ENCODE results near the gene MYO1D.

MYO1D gene

DNA sequence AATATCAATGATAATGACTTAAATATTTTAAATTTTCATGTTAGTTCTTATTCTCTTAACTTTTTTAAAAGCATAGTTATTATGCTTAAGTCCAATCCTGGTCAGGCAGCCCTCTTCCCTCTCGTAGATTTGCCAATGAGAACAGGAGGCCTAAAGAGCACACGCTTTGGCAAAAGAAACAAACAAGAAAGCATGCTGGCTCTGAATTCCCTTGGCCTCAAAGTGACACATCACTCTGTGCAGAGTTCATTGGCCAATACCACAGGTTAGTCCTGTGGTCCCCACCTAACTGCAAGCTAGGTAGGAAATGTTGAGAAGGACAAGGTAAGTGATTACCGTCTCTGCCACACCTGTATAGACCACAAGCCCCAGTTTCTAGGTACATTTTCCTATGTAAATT is 61.5 kb downstream of the MYO1D start:
- no peak for DNase-seq (ENCODE audit: low spot score)

DNA sequence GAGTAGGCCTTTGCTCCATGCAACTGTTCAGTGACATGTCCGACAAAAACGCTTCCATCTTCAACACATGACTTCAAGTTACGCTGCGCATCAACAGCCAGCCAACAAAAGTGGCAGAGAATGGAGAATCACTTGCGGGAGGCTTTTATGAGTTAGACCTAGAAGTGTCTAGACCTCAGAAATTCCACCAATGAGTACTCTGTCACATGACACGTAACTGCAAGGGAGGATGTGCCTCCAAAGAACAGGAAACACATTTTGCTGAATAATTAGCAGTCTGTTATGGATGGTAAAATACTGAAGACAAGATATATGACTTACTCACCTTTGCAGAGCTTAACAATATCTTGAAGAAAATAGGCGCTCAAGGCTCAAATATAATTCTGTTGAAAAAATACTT is 62.1 kb downstream of the MYO1D start:
- no peak for DNase-seq (ENCODE audit: low spot score)

DNA sequence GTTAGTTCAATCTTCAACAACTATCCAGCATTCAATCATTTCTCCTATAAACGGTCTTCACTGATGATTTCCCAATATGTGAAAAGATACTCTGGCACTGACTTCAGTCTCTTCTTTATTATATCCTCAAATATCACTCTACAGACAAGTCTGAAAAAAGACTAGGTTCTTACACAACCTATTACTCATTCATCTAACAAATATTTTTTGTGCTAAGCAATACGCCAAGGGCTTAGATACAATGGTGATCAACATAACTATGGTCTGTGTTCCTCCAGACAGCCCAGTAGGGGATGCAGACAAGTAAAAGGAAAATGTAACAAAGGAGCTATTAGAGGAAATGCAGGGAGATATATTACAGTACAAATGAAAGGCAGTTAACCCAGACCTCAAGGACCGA is 63.9 kb downstream of the MYO1D start:
- no peak for DNase-seq (ENCODE audit: low spot score)

DNA sequence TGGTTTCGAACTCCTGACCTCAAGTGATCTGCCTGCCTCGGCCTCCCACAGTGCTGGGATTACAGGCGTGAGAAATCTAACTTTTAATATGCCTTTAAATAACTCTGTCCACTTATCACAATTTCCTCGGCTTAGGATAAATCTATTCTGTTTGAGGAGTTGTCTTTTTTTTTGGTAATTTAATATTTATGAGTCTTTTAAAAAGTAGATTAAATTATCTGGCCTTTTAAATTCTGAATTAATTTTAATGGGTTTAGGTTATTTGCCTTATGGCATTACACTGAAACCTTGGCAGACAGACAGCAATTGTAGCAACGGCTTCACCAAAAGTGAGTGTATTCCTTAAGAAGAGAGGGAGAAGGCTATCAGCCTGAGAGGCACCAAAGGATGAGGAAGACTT is 66.2 kb downstream of the MYO1D start:
- DNase-seq (ENCODE audit: low spot score) = no peak

DNA sequence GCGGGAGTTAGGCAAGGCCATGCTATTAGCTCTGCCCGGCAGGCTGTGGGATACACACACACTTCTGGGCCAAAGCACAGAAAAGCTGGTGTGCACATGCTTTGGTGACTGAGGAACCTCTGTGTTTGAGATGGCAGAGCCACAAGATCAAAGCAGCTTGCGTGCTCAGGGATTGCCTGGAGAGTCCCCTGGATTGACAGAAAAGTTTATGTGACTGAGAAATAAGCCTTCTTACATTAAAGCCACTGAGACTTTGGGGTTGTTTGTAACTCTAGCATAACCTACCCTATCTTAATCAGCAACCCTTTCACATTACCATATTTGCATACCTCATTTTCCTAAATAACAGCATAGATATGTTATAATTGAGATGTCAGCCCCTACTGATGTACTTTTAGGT is 69.3 kb downstream of the MYO1D start:
- no peak for DNase-seq (ENCODE audit: low spot score)

DNA sequence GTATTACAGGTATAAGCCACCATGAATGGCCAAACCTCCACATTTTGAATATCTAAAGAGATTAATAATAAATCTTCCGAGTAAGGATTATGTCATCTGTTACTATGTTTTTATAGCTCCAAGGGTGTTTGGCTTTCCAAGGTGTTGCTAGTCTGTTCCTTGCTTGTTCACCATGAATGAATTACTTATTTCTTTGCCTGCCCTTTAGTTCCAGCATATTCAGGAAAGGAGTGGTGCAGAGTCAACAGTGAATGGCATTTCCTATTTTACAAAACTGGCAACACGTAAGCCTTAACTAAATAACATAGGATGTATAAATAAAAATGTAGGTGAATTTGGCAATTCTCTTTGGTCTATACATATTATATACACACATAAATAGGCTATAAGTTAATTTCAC is 70.3 kb downstream of the MYO1D start:
- DNase-seq (ENCODE audit: low spot score) = no peak

DNA sequence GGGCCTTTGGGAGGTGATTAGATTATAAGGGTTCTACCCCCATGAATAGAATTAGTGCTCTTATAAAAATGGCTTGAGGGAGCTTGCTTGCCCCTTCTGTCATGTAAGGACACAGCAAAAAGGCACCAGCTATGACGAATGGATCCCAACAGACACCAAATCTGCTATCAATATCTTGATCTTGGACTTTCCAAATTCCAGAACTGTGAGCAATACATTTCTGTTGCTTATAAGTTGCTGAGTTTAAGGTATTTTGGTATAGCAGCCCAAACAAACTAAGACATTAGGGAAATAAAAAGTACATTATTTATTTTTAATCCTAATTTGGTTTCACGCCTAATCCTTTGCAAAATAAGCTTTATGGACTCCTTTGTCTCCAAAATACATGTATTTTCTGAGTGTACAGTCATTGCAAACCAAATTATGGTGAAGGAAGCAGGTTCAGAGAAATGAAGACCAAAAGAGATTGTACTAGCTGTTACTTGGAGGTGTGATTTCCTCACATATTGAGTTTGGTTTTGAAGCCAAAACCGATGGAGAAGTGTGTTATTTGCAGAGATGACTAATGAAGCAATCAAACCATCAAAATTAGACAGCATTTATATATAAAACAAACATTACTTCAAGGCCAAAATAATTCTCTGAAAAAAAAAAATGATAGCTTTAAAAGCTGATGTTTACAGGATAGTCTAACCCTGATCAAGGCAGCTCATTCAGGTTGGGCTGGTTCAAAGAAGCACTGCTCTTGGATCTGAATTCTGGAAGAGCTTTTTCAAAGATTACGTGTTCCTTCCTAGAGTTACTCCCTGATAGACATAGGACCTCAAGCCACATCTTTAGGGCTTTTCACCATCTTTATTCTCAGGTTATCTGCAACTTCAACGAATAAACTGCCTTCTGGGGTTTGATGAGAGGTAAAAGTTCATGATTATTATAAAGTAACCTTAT is 71.6 kb downstream of the MYO1D start:
- DNase-seq (ENCODE audit: low spot score) = no peak

DNA sequence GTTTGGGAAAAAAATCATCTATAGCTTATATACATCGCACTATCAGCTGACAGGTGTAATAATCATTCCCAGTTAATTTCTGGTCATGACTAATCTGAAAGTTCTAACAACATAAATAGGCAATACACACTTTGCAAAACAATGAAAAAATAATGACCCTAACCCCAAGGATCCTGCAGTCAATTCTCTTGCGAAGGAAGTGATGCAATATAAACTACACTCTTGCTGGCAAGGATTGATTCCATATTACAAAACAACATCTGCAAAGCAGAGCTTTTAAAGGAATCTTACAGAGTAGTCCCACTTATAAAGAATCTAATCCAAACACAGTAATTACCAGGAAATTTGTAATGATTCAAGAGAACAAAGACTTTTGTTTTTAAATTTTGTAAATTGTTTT is 73.4 kb downstream of the MYO1D start:
- no peak for DNase-seq (ENCODE audit: low spot score)

DNA sequence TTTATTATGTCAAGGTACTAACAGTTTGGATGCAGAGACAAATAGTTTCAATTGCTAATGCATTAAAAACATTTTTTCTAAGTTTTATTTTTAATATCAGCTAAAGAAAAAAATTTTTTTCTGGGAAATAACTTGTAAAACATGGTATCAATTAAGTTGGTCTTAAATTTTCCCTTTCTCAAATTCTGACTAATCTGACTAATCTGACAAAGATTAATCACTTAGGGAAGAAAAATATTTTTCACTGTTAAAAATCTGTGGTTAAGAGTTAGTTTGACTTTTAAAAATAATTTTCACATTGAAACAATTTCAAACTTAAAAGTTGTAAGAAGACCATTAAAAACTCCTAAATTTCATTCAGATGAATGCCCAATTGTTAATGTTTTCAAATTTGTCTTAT is 74.6 kb downstream of the MYO1D start:
- no peak for DNase-seq (ENCODE audit: low spot score)

DNA sequence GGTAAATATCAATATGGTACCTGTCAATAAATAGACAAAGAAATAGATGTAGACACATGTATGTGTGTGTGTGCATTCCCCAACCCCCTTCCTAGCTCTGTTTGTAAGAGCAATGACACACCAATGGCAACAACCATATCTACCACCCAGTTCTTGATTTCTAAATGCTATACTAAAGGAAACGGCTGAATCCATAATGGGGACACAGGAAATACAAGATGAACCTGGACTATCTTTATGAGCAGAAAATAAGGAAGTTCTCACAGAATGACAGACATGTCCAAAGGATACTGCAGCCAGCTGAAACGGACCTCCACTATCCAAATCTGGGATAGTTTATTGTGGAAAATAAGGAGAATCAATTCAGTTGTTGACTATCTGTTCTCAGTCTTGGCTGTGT is 75.3 kb downstream of the MYO1D start:
- DNase-seq (ENCODE audit: low spot score) = no peak

DNA sequence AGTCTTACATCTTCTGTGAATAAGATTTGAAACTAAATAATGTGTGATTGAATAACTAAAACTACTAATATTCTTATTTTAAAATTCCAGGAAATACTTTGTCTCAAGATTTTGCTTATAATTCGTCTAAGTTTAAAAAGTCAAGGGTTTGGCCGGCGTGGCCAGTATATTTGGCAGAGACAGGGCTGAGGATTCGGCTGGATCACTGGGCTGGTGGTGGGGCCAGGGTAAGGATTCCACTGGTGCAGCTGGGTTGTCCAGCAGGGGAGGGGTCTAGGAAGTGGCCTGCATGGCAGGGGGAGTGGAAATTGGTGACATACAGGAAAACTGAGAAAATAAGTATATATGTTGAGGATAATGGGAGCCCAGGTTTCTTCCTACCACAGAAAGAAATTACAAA is 75.7 kb downstream of the MYO1D start:
- no peak for DNase-seq (ENCODE audit: low spot score)

DNA sequence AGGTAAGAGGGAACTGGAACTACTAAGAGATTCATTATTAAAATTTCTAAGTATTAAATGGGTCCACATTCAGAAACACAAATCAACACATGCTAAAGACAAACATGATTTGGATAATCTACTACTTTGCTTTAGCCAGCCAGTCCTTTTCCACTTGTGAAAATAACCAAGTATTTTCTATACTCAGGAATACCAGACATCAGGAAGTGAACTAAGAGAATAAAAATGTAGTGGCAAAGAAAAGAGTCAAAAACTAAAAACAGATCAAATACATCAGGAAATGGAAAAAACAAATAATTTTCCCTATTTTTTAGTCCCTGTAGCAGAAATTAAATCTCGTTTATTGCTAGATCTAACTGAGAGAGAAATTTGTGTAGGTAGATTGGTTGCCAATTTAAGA is 78.0 kb downstream of the MYO1D start:
- no peak for DNase-seq (ENCODE audit: low spot score)

DNA sequence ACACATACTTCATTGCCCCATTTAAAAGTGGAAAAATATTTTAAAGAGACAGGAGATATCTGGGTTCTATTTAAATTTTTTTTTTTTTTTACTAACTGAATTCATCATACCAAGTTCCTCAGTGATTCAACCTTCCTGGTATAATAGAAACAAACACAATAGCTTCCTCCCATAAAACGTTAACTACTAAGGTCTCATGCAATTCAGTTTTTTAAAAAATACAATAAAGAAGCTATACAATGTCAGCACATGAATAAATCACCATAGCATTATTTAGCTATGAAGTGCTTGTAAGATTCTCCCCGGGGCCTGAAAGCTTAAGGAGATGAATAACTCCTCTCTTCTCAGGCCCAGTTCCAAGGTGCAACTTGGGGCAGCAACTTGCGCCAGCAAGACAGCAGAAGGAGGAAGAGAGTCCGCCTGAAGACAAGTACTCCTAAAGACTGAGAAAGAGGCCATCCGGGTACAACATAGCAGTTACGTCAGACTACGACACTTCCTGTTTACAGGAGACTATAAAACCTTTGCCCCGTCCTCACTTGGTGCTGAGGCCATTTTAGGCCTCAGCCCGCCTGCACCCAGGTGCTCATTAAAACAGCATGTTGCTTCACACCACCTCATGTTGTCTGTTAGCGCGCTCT is 81.5 kb downstream of the MYO1D start:
- no peak for DNase-seq (ENCODE audit: low spot score)

DNA sequence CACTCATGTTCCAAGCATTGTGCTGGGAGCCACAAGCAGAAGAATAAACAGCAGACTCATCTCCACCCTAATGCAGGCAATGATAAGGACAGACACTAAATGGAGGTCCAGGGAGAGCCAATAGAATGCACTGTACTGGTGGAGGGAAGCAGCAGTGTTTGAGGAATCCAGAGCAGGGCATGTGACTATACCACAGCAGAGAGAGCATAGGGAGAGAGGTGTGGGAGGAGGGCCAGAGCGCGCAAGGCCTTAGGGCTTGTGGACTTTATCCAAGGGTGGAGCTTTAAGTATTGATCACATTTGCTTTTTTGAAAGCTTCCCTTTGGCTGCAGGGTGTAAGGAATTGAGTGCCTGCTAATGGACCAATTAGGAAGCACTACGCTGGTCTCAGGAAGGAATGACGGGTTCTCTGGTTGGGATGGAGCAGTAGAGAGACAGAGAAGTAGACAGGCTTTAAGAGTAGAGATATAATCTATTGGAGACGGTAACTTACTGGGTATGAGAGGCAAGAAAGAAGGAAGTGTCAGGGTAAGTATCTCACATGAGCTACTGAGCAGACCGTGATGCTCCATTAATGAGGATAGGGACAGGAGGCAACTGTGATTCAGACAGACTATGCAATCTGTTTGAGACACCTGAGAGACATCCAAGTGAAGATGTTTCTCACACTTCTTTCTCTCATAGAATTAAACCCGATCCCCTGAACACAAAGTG is 82.2 kb downstream of the MYO1D start:
- no peak for DNase-seq (ENCODE audit: low spot score)

DNA sequence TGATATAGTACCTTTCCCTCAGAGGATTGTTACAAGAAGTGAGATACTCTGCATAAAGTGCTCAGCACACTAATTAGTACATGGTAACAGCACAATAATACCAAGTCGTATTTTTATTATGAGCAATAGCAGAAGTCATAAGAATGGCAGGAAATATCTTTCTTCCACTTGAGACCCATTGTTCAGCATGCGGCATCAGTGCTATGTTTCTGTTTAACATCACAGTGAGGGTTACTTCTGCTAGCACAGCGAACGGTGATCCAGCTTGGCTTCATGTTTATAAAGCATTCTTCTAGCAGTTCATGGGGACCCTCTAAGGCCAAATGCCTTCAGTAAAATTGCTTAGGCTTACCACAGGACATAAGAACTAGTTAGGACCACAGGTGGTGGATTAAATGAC is 83.1 kb downstream of the MYO1D start:
- no peak for DNase-seq (ENCODE audit: low spot score)

DNA sequence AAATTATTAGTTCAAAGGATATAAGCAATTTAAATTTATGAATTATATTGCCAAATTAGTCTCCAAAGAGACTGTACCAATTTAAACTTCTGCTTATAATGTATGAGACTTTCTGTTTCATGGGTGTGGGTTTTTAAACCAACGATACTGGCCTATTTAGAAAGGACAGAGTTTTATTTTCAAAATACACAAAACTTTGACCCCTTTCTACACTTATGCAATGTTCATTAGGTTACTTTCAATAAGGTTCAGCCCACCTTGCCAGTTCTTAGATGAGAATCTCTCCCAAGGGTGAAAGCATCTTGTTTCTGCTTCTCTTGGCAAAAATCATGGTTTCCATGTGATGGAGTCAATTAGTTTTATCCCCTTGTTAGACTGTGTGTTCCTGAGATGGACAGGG is 84.7 kb downstream of the MYO1D start:
- DNase-seq (ENCODE audit: low spot score) = no peak

DNA sequence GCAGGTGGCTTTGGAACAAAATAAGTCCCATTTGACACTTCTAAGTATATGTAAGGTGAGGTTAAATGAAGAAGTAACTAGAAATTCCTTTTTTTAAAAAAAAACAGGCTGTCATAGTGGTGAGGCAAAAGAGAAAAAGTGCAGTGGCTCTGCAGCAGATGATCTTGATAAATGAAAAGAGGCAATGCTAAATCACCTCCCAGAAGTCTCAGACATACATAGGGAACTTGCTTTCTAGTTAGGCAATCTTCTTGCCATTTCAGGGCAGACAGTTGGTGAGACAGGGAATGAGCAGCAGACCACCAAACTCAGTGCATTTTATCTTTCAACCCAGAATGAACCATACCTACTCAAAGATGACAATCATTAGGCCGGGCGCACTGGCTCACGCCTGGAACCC is 90.8 kb downstream of the MYO1D start:
- DNase-seq (ENCODE audit: low spot score) = no peak

DNA sequence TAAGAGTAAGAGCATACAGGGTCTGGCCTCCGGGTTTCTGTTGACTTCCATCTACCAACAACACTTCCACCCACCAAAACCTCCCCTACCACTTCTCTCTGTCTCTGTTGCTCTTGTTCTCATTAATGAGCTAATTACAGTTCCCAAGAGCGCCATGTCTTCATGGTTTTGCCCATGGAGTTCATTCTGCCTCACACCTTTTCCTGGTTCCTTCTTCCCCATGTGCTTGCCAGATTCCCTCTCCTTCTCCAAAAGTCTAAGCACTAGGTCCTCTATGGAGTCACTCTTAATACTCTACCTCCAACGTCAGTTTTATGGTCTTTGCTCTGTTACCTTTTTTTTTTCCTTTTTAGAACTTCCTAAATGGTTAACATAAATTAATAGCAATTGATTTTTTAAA is 92.8 kb downstream of the MYO1D start:
- DNase-seq (ENCODE audit: low spot score) = no peak

DNA sequence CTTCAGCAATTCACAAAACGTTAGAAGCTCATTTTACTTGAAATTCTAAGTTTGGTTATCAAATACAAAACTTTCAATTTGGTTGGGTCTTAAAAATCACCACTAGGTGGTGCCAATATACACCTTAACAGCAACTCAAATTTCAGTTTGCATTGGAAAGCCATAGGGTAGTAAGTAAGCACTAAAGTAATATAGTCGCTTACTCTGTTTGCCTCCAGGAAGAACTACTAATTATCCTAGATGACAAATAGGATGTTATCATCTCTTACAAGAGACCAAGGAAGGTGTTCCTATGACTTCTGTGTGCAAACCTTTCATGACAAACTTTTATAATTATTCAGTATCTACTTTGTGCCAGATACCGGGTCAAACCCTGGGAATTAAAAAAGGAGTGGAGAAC is 93.3 kb downstream of the MYO1D start:
- peak; percentile 62 for DNase-seq (ENCODE audit: low spot score)

DNA sequence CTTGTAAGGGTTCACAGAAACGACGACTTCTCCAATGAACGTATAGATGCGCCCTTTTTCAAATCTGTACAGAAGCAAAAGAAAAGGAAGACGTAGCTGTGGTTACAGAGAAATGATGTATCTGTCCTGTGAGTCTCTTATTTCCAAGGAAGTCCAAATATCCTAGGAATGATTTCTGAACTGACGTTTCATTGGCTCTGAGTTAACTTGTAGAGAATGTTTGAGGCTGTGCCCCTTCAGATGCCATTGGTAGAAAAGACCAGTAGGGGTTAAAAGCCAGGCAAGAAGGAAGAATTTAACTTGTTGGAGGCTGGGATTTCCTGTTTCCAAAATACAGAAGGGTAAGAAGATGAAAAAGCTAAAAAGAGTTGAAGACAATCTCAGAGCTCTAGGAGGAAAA is 96.2 kb downstream of the MYO1D start:
- no peak for DNase-seq (ENCODE audit: low spot score)

DNA sequence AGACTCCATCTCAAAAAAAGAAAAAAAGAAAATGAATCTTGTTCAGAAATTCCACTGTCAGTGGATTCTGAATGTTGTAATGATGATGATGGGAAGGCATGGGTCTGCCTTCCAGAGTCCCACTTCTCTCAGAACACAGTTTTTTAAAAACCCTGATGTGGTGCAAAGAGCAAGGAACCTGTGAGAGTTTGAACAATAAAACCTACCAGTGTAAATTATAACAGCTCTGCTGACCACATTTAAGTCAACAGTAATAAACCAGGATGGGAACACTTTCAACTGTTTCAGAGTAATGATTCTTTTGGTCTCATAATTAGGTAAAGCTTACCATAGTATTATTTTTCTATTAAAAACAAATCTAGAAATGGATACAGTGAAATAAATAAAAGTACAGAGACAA is 99.0 kb downstream of the MYO1D start:
- no peak for DNase-seq (ENCODE audit: low spot score)

DNA sequence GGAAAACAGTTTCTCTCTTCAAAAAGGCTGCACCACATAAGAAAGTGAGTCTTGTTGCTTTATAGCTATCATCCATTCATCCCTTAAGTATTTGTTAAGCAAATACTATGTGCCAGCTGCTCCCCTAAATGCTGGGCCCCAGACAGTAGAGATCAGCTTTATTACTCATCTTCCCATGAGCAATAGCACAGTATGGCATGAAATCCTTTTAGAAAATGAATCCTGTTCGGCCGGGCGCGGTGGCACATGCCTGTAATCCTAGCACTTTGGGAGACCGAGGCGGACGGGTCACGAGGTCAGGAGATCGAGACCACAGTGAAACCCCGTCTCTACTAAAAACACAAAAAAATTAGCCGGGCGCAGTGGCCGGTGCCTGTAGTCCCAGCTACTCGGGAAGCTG is 99.5 kb downstream of the MYO1D start:
- DNase-seq (ENCODE audit: low spot score) = no peak

DNA sequence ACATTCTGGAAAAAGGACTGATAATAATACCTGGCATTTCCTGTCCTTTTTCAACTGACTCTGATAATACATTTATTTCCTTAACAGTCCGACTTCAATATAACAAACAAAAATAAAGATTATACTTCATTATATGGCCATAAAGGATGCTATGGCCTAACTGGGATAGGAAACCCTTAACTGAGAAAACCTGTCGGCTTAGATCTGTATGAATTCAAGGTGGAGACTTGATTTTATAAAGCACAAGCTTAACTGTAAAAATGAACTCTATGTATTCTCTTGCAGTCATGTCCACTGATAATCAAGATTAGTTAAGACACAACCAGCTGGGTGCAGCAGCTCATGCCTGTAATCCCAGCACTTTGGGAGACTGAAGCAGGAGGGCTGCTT is 102.2 kb downstream of the MYO1D start:
- DNase-seq (ENCODE audit: low spot score) = no peak

All from Ammon's horn (tissue), 1 donor.